DMS53 (cell line): ENCODE results near the gene GABPA.
"Not testable (repeated sequence)": the region's sequence is repeated elsewhere in the genome, so short reads cannot be mapped to it uniquely, and the experiment has no call there.

ENCODE experiments used
- DNase-seq: peaks from one replicate; lab custom pipeline; 2025; lab: John Stamatoyannopoulos, UW

GABPA gene

DNA sequence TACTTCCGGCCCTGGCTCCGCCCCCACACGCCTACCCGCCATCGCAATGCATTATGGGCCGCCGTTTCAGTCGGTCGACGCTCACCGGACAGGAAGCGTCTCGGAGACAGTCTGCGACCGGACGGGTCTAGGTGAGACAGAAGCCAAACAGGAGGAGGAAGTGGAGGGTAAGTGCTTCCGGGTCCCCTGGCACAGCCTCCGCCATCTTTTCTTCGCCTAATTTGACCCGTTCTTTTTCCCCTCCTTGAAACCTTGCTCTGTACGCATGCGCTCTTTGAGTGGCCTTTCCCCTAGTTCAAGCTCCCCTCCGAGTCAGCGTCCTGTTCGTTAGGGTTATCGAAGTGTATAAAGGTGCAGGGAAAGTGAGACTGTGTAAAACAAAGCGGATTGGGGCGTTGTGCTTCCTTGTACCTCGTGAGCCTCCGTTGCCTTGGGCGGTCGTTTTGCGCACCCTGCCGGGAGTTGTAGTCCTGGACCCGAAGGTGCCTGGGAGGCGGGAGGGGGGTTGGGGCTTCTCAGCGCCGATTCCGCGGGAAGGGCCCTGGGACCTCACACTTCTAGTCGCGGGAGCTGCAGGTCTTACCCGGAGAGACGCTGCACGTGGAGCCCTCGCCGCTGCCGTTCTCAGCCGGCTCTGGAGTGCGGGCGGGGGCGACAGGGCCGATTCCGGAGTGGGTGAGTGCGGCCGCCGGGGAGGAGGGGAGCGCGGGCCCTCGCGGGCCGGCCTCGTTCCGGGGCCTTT lies at the start of gene GABPA, which contains the start of gene ATP5PF:
GABPA (plus strand) TSS at position 69 of the 742 bp plus-strand sequence. CDS start 6,627 bp downstream, outside the sequence.
ATP5PF (minus strand) TSS at position 1 of the 742 bp plus-strand sequence. CDS start 5,110 bp downstream, outside the sequence.
- DNase-seq, result peak; percentile 99

DNA sequence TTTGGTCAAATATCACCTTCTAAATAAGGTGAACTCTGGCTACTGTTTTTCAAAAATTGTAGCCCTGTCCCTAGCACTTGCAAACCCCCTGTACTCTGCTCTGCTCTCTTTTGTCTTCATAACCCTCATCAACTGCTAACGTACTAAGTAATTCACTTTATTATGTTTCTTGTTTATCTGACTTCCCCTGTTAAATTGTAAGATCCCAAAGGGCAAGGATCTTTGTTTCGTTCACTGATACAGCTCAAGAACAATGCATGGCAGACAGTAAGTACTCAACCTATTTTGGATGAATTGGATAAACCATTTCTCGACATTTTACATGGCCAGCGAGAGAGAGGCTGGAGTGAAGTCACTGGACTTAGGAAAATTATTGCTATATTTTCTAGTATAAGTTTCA lies 47.0 kb upstream of the GABPA start:
- no peak for DNase-seq

DNA sequence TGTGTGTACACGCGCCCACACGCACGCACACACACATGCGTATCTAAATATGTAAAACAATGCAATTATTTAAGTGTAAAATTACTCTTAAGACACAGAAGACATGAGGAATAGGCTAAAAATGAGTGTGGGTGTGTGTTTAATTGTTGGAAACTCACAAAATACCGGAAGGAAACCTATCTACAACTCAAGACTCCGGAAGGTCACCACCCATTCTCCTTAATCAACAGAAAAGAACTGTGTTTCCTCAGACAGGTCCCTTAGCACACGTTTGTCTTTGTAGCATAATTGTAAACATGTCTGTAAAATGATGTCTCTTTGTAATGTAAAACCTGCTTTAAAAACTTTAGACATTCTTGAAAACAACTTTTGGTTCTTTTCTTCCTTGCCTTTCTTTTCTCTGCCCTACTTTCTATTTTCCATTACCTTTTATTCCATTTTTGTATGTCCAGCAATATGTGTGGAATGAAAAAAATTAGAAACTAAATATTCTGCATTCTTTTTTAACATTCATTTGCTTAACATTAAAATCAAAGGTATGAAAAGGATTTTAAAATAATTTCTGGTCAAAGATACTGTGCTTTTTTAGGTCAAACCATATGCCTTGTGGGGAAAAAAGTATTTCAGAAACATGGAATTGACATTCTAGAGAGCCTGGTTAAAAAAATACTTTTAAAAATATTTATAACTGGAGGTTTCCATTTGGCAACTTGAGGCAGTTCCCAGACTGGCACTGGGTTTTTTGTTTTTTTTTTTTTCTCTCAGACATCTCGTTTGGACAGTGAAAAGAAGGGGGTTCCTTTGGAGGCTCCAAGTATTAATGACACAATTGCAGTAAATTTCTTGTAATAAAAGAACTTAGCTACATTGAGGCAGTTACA lies 46.3 kb upstream of the GABPA start:
- no peak for DNase-seq

DNA sequence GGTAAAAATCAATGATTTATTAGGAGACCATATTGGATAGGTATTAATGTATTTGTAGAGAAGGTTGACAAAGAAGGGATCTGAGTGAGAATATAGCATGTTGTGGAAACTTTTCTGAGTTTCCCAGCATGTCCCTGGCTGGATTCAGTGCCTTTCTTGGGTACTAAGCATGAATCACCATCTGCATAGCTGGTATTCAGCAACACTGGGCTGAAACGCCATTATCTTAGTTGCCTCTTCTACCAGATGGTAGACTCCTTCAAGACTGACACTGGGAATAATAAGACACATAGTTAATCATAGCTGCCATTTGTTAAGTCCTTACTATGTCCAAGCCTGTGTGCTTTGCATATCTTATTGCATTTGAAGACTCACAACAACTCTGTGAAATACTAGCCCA lies 45.5 kb upstream of the GABPA start:
- DNase-seq, result no peak

DNA sequence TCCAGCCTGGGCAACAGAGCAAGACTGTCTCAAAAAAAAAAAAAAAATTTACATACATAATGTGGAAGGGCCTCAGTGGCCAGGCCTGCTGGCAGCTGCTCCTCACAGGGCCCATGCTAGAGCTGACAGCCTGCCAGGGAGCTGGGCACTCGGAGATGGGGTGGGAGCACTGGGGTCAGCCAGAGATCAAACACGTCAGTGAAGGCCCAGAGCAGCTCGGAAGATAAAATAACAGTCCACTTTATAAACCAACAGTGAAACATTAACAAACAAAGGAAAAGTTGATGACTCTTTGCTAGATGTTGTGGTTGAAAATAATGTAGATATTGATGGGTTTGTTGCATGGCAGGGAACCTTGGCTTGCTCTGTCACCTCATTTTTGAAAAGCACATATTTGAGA lies 42.8 kb upstream of the GABPA start:
- DNase-seq, result no peak

DNA sequence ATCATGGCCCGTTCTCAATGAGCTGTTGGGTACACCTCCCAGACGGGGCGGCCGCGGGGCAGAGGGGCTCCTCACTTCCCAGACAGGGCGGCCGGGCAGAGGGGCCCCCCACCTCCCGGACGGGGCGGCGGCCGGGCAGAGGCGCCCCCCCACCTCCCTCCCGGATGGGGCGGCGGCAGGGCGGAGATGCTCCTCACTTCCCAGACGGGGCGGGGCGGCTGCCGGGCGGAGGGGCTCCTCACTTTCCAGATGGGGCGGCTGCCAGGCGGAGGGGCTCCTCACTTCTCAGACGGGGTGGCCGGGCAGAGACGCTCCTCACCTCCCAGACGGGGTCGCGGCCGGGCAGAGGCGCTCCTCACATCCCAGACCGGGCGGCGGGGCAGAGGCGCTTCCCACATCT lies 39.3 kb upstream of the GABPA start:
- DNase-seq, result not testable (repeated sequence)

DNA sequence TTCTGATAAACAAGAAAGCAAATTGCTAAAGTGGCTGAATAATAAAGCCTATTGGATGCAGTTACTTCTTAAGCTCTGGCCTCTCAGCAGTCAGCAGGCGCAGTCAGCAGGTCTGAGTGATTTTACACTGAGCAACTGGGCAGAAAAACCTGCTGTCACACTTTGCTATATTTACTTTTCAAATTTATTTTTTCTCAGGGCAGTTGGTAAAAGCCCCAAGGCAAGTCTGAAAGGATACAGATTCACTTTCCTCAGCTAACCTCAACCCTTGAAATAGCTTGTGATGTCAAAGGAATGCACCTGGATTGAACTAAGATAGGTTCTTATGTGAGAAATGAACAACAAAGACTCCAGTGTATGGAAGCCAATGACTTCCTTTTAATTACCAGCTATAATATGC lies 34.0 kb upstream of the GABPA start:
- DNase-seq, result no peak

DNA sequence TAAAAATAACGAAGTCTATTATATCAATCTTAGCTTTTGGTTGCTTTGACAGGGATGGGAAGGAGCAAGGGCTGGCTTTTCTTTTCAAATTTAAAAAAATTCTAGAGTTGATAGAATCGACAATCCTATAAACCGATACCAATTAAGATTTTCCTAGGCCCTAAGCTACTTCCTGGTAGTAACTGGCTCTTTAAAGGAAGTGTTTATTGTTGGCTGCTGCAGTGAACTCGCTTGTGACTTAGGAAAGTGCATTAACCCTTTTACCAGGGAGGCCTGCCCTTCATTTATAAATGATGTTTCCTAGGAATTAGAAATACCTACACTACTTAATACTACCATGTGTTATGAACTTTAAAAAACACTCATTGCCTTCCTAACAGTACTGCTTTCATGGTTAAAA lies 33.2 kb upstream of the GABPA start:
- DNase-seq, result no peak

DNA sequence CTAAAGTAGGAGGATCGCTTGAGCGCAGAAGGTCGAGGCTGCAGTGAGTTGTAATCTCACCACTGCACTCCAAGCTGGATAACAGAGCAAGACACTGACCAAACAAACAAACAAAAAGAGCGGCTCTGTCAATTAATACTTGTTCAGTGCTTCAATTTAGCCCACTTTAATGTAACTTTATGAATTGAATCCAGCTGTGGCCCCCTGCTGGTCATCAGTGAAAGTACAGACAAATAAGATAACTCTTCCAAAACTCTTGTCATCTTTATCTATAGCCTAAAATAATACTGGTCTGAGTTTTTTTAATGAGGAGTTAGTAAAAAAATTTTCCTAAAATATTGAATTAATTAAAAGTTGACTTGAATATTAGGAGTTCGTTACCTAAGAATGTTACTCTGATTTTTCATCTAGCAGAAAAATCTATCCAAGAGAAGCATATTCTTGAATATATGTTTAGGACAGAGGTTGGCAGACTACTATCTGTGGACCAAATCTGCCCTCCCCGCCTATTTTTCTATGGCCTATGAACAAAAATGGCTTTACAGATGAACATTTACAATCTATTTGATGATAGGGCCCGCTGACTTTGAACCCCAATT lies 26.2 kb upstream of the GABPA start:
- DNase-seq, result peak; percentile 52

DNA sequence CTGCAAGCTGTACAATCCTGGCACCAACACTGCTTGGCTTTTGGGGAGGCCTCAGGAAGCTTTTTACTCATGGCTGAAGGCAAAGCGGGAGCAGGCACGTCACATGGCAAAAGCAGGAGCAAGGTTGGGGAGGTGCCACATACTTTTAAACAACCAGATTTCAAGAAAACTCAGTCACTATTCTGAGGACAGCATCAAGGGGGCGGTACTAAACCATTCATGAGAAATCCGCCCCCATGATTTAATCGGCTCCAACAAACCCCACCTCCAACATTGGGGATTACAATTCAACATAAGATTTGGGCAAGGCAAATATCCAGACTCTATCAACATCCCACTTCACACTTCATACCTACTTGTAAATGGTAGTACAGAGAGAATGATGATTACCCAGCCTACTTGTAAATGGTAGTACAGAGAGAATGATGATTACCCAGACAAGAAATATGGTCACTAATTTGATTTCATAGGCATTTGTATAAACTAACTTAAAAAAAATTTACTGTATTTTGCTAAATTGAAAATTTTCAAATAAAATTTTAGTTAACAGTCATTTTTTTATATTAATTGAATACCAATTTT lies 25.0 kb upstream of the GABPA start:
- DNase-seq, result no peak

DNA sequence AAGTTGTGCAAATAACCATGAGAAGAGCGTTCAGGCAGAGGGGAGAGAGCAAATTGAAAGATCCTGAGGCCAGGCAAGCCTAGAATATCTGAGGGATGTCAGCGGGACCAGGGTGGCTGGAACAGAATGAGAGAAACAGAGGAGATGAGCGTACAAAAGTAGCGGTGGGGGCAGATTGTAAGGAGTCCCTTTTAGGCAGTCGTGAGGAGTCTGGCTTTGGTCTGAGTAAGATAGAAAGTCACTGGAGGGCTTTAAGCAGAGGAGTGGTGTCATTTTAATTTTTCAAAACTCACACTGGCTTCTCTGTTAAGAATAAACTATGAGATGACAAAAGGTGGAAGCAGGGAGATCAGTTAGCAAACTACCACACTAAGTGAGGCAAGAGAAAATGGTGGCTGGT lies 24.2 kb upstream of the GABPA start:
- DNase-seq, result no peak

DNA sequence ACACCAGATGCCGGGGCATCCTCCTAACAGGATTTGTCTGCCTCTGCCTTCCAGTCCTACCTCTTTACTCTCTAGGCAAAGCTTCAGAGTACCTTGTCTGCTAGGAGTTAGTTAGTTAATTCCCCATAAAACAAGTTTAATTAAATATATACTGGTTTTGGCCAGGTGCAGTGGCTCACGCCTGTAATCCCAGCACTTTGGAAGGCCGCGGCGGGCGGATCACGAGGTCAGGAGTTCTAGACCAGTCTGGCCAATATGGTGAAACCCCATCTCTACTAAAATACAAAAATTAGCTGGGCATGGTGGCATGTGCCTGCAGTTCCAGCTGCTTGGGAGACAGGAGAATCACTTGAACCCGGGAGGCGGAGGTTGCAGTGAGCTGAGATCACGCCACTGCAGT lies 20.7 kb upstream of the GABPA start:
- DNase-seq, result not testable (repeated sequence)

DNA sequence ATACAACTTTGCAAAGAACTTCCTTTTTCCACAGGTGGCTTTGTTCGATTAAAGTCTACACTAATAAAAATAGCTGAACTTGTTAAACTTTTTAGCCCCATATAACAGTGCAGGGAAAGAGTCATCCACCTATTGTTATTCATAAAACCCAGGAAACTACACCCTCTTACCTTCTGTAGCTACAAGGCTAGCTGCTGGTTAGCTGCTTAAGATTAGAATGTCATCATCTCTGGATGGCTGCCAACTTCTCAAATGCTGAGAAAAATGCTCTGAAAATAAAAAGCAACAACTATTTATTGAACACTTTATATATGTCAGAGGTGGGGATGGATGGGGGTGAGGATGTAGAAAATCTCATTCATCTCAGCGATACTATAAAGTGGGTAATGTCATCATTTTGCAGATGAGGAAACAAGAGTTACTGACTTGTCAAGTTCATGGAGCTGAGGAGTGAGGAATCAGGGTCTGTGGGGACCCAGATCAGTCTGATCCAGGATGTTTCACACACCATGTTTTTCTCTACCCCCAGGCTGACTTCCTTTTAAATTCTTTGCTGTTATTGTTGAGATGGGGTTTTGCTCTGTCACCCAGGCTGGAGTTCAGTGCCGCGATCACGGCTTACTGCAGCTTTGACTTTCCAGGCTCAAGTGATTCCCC lies 17.2 kb upstream of the GABPA start:
- no peak for DNase-seq

DNA sequence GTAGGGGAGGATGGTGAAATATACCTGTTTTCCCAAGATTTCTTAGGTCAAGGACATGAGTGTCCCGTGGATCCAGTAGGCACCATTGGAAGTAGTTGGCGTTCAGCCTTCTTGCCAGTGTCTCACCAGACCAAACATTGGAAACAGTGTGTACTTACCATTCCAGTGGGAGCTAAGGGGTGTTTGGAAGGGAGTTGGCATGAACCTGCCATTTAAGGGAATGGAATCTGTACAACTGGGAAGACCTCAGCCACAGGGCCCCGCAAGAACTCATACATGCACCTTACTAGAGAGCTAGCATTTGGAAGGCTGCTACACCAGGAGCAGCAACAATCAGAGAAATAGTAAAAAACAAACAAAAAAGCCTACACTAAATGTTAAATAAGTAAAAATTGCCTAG lies 12.8 kb upstream of the GABPA start:
- no peak for DNase-seq

DNA sequence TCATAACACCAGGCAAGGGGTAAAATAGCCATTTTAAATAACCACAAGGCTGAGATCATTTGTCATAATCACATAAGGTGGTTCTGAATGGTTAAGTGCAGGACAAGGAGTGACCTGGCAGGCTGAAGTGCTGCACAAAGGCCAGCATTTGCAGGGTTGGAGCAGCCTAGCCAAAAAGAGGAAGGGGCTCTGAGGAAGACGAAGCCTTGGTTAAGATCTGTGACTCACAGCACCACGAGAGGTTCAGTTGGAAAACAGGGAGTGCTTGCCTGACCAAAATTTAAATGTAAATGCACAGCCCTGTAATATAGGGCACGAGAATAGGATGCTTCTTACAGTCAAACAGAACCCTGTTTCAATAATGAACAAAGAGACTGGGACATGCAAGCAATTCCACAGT lies 12.1 kb upstream of the GABPA start:
- no peak for DNase-seq

DNA sequence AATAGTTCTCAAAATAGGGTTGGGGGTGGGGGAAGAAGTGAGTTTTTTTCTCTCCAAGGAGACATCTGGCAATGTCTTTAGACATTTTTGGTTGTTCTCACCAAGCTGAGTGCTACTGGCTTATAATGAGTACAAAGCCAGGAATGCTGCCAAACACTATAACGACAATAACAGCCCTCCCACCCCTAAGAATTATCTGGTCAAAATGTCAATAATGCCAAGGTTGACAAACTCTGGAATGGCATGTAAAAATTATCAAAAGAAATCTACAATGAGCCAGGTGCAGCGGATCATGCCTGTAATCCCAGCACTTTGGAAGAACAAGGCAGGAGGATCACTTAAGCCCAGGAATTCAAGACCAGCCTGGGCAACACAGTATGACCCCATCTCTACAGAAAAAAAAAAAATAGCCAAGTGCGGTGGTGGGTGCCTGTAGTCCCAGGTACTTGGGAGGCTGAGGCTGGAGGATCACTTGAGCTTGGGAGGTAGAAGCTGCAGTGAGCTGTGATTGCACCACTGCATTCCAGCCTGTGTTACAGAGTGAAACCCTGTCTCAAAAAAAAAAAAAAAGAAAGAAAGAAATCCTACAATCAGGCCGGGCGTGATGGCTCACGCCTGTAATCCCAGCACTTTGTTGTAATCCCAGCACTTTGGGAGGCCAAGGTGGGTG lies 2.5 kb upstream of the GABPA start:
- no peak for DNase-seq

DNA sequence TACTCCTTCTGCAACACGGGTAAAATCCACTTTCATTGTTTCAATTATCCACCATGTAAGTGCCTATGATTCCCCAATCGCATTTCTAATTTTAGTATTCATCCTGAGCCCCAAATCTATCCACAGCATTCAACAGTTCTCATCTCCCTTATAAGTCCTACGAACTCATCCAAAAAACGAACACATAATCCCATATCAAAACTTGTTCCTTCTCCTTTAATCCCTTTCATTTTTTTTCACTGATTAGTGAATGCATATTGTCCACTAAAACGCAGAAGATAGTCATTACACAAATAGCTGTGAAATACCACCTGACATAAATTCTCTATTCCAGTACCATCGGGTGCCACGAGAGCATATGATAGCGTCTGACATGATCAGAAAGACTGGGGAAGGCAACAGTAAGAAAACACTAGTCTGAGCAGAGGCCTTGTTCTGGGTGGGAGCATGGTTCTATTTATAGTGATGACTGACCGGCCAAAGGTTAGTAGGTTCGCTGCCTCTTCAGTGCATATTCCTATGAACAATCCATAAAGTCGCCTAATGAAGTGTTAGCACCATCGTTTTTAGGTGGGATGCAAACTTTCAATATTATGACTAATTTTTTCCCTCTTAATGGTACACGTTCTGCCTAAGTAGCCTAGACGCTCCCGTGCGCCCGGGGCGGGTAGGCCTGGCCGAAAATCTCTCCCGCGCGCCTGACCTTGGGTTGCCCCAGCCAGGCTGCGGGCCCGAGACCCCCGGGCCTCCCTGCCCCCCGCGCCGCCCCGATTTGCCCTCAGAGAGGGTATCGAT lies 716 bp upstream of the GABPA start:
- DNase-seq, result peak; percentile 46

DNA sequence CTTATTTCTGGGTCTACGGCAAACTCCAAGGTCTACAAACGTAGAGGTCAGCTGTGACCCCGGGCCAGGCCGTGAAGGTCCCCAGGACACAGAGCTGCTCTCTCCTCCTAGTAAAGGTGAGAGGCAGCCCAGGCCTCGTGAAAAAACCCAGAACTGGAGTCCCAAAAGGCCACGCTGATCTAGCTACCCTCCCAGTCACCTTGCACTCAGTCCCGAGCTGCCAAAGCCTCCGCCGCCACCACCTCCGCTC lies 193 bp upstream of the GABPA start:
- no peak for DNase-seq

DNA sequence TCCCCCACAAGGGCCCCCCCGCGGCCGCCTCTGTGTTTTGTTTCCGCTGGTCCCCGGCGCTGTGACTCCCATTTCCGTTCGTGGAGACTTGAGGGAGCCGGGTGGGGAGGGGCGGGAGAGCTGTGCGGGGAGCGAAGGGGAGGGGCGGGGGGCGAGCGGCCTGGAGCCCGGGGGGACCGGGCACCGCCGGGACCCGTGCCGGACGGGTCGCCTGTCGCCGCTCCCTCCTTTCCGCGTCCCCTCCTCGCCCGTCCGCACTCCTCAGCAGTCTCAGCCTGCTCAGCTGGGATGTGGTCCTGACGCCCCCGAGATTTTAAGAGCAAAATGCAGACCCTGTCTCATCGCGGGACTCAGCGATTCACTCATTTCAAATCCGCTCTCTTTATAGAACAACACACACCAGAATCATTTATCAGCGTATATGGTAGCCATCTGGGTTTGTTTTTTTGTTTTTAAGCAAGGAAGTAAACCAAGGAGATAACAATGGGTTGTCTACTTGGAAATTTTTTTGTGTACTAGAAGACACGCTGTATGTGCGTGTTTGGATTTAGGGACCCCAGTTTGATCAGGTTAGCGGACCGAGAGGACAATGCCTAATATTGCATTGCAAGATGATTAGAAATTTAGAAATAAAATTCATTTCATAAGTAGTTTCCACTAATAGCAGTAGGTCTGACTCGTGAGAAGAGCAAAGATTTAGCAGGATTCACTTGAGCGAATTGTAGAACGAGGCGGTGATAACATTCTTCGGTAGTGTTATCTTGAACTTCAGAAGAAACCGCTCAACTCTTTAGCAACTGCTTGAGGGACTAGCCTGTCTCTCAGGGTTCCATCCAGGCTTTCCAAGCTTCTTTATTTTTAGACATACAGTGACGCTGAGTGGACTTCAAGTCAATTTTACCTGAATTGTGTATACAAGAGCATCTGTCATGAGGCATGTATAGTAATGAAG lies 1.1 kb downstream of the GABPA start:
- peak; percentile 84 for DNase-seq

DNA sequence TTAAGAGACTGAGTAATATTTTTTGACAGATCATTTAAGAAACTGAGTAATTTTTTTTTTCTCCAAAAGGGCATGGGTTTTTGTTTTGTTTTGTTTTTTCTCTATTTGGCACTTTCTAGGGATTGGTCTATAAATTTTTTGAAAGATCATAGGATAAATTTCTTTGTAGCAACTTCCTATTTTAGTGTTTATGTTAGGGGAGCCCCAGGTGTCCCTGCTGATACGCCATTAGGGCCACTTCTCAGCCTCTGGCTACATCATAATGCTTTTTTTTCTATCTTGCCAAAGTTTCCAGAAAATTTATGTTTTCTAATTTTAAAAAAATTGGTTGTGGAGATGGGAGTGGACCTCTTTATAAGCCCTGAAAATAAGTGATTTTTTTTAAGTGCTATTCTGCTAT lies 2.6 kb downstream of the GABPA start:
- no peak for DNase-seq
